HL-60/S4 (cell line): ENCODE measurements around the gene ASB7.

Experiments
- in situ Hi-C: fragments of 300-500 bp; cut with MboI; formaldehyde crosslinking; loops from 2 replicates; pipeline ENCODE4 v1.14.3; 2022; ENCODE audit warnings: low sequenced_read_pairs

Gene ASB7

GRCh38 chr15:100596792-100597191, 5.6 kb upstream of the ASB7 start:
- in situ Hi-C loops, result no loop called here

- in situ Hi-C loops, result no loop called here
Measured at GRCh38 chr15:100597862-100598261, 4.5 kb upstream of the ASB7 start.

GRCh38 chr15:100598655-100599054, 3.7 kb upstream of the ASB7 start:
- in situ Hi-C loops, result no loop called here

- in situ Hi-C loops, result no loop called here
Measured at GRCh38 chr15:100601163-100601562, 1.2 kb upstream of the ASB7 start.

- in situ Hi-C loops, result no loop called here
Measured at GRCh38 chr15:100601617-100602063, 749 bp upstream of the ASB7 start.

GRCh38 chr15:100602823-100603393, 519 bp downstream of the ASB7 start:
- in situ Hi-C loops, result no loop called here

- in situ Hi-C loops, result no loop called here
Measured at GRCh38 chr15:100612539-100612938, 10.2 kb downstream of the ASB7 start.

GRCh38 chr15:100613208-100613607, 10.8 kb downstream of the ASB7 start:
- in situ Hi-C loops, result no loop called here

GRCh38 chr15:100614336-100614735, 11.9 kb downstream of the ASB7 start:
- in situ Hi-C loops, result no loop called here

- in situ Hi-C loops, result no loop called here
Measured at GRCh38 chr15:100614918-100615317, 12.5 kb downstream of the ASB7 start.

GRCh38 chr15:100615801-100616200, 13.4 kb downstream of the ASB7 start:
- in situ Hi-C loops, result no loop called here

- in situ Hi-C loops, result no loop called here
Measured at GRCh38 chr15:100616700-100617099, 14.3 kb downstream of the ASB7 start.

GRCh38 chr15:100623301-100623700, 20.9 kb downstream of the ASB7 start:
- in situ Hi-C loops, result loop anchor here (10.0 kb wide), 1 partner anchor 382 kb away; no protein-coding TSS in a partner anchor

GRCh38 chr15:100627789-100628395, 25.5 kb downstream of the ASB7 start:
- in situ Hi-C loops, result loop anchor here (10.0 to 25.0 kb wide), 2 partner anchors 377 to 634 kb away; partner anchors contain the start of gene CHSY1

- in situ Hi-C loops, result loop anchor here (10.0 to 25.0 kb wide), 2 partner anchors 376 to 634 kb away; partner anchors contain the start of gene CHSY1
Measured at GRCh38 chr15:100628746-100629145, 26.4 kb downstream of the ASB7 start.

- in situ Hi-C loops, result loop anchor here (25.0 kb wide), 1 partner anchor 630 kb away; the partner anchor contains the start of gene CHSY1
Measured at GRCh38 chr15:100631831-100632230, 29.4 kb downstream of the ASB7 start.

GRCh38 chr15:100633763-100634075, 31.3 kb downstream of the ASB7 start:
- in situ Hi-C loops, result loop anchor here (25.0 kb wide), 1 partner anchor 629 kb away; the partner anchor contains the start of gene CHSY1

GRCh38 chr15:100635406-100636071, 33.1 kb downstream of the ASB7 start:
- in situ Hi-C loops, result loop anchor here (25.0 kb wide), 1 partner anchor 627 kb away; the partner anchor contains the start of gene CHSY1

- in situ Hi-C loops, result loop anchor here (25.0 kb wide), 1 partner anchor 624 kb away; the partner anchor contains the start of gene CHSY1
Measured at GRCh38 chr15:100638177-100638730, 35.9 kb downstream of the ASB7 start.

- in situ Hi-C loops, result loop anchor here (25.0 kb wide), 1 partner anchor 620 kb away; the partner anchor contains the start of gene CHSY1
Measured at GRCh38 chr15:100642213-100642949, 40.0 kb downstream of the ASB7 start.

GRCh38 chr15:100642950-100643338, 40.6 kb downstream of the ASB7 start:
- in situ Hi-C loops, result loop anchor here (25.0 kb wide), 1 partner anchor 619 kb away; the partner anchor contains the start of gene CHSY1
